Activated CD4-positive, alpha-beta T cell treated with anti-CD3 and anti-CD28 coated beads, Interleukin-2, amount 10 ng/mL, durations not matched to agents 24 days and 14 days (primary cell): ENCODE data around the gene TBC1D8. TPM values are rescaled to one million over a fixed set of nuclear protein-coding genes. Genes with fewer than 3 reads are reported as not detected.
A peak's percentile ranks its signal among the peaks of the same experiment; 100 is the strongest.
"Not testable (repeated sequence)": the region's sequence is repeated elsewhere in the genome, so short reads cannot be mapped to it uniquely, and the experiment has no call there.

ENCODE experiments used
- DNase-seq: peaks from one replicate; pipeline ENCODE4 v3.0.0; 2022
- H3K27ac Mint-ChIP-seq: one replicate; pipeline ENCODE4 v1.8.0; 2022; ENCODE audit warnings: mild to moderate bottlenecking, mixed read lengths
- H3K27me3 Mint-ChIP-seq: one replicate; pipeline ENCODE4 v1.8.0; 2022; ENCODE audit warnings: mixed read lengths
- H3K36me3 Mint-ChIP-seq: one replicate; pipeline ENCODE4 v1.8.0; 2022; ENCODE audit warnings: low read depth, mild to moderate bottlenecking, mixed read lengths
- H3K4me1 Mint-ChIP-seq: one replicate; pipeline ENCODE4 v1.8.0; 2021; ENCODE audit warnings: mixed read lengths
- H3K4me3 Mint-ChIP-seq: one replicate; pipeline ENCODE4 v1.8.0; 2022; ENCODE audit warnings: mild to moderate bottlenecking, moderate library complexity, mixed read lengths
- H3K9me3 Mint-ChIP-seq: one replicate; pipeline ENCODE4 v1.8.0; 2021; ENCODE audit warnings: mixed read lengths
- intact Hi-C: fragments of 100-400 bp; cut with micrococcal nuclease; formaldehyde crosslinking; loops from one replicate; pipeline ENCODE4 v1.15.1; 2023
- total RNA-seq: library from RNA; stranded (reverse); gene quantifications from 2 replicates; pipeline ENCODE4 v1.2.3, GENCODE V29; 2022

Gene TBC1D8
- total RNA-seq, 1 donor from 2014 or later = 1.4 TPM

DNA sequence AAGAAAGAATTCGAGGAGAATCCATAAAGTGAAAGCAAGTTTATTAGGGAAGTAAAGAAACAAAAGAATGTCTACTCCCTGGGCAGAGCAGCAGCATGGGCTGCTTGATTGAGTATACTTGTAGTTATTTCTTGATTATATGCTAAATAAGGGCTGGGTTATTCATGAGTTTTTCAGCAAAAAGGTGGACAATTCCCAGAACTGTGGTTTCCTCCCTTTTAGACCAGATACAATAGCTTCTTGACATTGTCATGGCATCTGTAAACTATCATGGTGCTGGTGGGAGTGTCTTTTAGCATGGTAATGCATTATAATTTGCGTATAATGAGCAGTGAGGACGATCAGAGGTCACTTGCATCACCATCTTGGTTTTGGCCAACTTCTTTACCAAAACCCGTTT, 25.6 kb upstream of the TBC1D8 start:
- DNase-seq = no peak
- Mint-ChIP-seq H3K4me1 (peaks cover 4% of the 10 kb centered on the region), H3K27me3 (no peaks in the 10 kb centered on the region), H3K4me3 (no peak overlapping the region), H3K36me3 (peaks cover 4% of the 10 kb centered on the region), H3K9me3 (peaks cover 6% of the 10 kb centered on the region), H3K27ac (no peak overlapping the region)
- intact Hi-C loops = no loop called here

DNA sequence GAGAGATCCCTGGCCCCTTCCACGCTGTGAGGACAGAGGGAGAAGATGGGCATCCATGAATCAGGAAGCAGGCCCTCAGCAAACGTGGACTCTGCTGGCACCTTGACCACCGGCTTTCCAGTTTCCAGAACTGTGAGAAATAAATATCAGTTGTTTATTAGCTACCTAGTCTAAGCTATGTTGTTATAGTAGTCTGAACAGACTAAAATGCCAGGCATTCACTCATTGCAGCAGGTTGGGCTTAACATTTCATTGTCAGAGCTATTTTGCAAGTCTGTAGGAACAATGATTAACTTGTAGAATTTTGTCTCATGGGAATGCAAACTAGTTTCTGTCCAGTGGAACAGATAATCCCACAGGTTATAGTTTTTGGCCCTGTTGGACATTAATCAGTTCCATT, 24.8 kb upstream of the TBC1D8 start:
- Mint-ChIP-seq H3K27me3 (no peaks in the 10 kb centered on the region), H3K9me3 (peaks cover 8% of the 10 kb centered on the region), H3K4me3 (no peak overlapping the region), H3K4me1 (peaks cover 4% of the 10 kb centered on the region), H3K36me3 (peaks cover 4% of the 10 kb centered on the region), H3K27ac (no peak overlapping the region)
- intact Hi-C loops = no loop called here
- no peak for DNase-seq

DNA sequence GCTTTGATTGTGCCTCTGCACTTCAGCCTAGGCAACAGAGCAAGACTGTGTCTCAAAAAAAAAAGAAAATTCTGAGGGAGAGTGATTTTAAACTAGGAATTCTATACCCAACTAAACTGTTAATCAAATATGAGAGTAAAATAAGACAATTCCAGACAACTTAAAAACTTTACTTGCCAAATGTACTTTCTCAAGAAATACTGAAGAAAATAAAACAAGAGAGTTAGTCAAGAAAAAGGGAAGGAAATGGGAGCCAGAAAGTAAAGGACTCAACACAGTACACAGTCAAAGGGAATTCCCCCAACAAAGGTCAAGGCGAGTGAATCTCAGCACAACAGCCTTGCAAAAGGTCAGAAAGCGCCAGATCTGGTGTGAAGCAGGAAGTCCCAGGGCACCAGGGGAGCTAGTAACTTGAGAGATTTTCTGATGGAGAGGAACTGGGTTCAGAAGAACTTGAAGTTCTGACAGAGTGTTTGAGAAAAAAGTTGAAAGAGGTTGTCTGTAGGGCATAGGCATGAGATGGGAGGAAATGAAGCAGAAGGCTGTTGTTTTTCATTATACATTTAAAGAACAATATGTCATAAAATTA, 22.6 kb upstream of the TBC1D8 start:
- peak; percentile 70 for DNase-seq

DNA sequence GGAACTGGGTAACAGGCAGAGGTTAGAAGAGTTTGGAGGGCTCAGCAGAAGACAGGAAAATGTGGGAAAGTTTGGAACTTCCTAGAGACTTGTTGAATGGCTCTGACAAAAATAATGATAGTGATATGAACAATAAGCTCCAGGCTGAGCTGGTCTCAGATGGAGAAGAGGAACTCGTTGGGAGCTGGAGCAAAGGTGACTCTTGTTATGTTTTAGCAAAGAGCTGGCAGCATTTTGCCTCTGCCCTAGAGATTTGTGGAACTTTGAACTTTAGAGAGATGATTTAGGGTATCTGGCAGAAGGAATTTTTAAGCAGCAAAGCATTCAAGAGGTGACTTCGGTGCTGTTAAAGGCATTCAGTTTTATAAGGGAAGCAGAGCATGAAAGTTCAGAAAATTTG, 18.6 kb upstream of the TBC1D8 start:
- H3K4me3 Mint-ChIP-seq, H3K27me3 Mint-ChIP-seq, H3K36me3 Mint-ChIP-seq, H3K4me1 Mint-ChIP-seq, H3K27ac Mint-ChIP-seq, DNase-seq, intact Hi-C loops: not testable (repeated sequence)
- peaks cover 17% of the 10 kb centered on the region for H3K9me3 Mint-ChIP-seq

More for the DNA sequence above, 22.6 kb upstream of the TBC1D8 start:
- H3K36me3 Mint-ChIP-seq = peaks cover 4% of the 10 kb centered on the region
- intact Hi-C loops = no loop called here
- no peaks in the 10 kb centered on the region for H3K27me3 Mint-ChIP-seq
- H3K27ac Mint-ChIP-seq = peak overlapping the region; percentile 71
- peaks cover 8% of the 10 kb centered on the region for H3K9me3 Mint-ChIP-seq
- H3K4me3 Mint-ChIP-seq = no peak overlapping the region
- H3K4me1 Mint-ChIP-seq = peaks cover 4% of the 10 kb centered on the region

DNA sequence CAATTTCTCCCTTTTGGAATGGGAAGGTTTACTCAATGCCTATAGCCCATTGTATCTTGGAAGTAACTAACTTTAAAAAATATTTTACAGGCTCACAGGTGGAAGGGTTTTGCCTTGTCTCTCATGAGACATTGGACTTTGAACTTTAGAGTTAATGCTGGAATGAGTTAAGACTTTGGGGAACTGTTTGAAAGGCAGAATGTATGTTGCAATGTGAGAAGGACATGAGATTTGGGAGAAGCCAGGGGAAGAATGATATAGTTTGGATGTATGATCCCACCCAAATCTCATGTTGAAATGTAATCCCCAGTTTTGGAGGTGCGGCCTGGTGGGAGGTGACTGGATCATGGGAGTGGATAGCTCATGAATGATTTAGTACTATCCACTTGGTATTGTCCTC, 17.5 kb upstream of the TBC1D8 start:
- intact Hi-C loops = no loop called here
- DNase-seq = no peak
- Mint-ChIP-seq H3K4me1 (peaks cover 5% of the 10 kb centered on the region), H3K27ac (no peak overlapping the region), H3K27me3 (no peaks in the 10 kb centered on the region), H3K36me3 (peaks cover 7% of the 10 kb centered on the region), H3K9me3 (peaks cover 21% of the 10 kb centered on the region), H3K4me3 (no peak overlapping the region)

DNA sequence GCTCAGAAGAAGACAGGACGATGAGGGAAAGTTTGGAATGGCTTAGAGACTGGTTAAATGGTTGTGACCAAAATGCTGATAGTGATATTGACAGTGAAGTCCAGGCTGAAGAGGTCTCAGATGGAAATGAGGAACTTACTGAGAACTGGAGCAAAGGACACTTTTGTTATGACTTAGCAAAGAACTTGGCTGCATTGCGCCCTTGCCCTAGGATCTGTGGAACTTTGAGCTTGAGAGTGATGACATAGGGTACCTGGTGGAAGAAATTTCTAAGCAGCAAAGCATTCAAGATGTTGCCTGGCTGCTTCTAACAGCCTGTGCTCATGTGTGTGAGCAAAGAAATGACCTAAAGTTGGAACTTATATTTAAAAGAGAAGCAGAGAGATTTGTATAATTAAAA, 16.4 kb upstream of the TBC1D8 start:
- peaks cover 21% of the 10 kb centered on the region for H3K9me3 Mint-ChIP-seq
- H3K36me3 Mint-ChIP-seq, DNase-seq, H3K4me3 Mint-ChIP-seq, intact Hi-C loops, H3K27ac Mint-ChIP-seq, H3K4me1 Mint-ChIP-seq, H3K27me3 Mint-ChIP-seq: not testable (repeated sequence)

DNA sequence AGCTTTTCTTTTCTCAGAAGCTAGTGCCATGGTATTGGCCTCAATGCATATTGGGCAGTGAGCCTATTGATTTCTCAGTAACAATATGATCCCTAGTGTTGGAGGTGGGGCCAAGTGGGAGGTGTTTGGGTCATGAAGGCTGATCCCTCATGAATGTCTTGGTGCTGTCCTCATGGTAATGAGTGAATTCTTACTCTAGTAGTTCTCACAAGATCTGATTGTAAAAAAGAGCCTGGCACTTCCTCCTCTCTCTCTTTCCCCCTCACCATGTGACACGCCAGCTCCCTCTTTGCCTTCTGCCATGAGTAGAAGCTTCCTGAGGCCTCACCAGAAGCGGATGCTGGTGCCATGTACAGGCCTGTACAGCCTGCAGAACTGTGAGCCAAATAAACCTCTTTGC, 12.8 kb upstream of the TBC1D8 start:
- Mint-ChIP-seq H3K27ac (no peak overlapping the region), H3K27me3 (no peaks in the 10 kb centered on the region), H3K4me3 (no peak overlapping the region), H3K9me3 (peaks cover 12% of the 10 kb centered on the region), H3K4me1 (peaks cover 4% of the 10 kb centered on the region), H3K36me3 (peaks cover 3% of the 10 kb centered on the region)
- no peak for DNase-seq
- intact Hi-C loops = no loop called here

DNA sequence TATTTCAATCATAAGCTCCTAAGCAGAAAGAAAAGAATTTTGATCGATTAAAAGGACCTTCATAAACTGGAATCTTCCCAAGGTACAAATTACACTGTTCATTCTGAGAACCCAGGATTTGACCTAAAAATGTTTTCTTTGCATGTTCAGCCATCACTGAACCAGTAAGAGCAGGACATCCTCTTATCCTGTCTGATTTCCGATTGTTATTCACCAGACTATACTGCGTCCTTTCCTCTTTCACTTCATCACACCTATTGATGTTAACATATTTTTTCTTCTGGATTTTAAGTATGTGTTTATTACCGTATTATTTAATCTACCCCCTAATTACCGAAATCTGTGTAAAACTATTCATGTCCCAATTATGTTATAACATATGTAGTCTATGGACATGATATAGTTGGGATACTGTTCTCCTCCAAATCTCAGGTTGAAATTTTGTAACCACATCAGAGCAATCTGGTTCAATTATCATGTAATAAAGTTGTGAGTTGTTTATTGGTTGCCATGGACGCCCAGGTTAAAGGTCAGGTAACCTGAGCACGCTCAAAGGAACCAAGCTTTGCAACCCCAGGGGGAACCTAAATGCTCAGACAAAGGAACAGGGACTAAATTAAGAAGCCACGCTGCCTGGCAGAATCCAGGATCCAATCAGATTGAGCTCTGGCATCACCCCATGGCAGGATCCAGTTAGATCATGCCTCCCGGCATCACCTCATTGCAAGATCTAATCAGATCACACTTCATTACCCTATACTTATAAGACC, 11.6 kb upstream of the TBC1D8 start:
- intact Hi-C loops = no loop called here
- Mint-ChIP-seq H3K4me1 (peaks cover 4% of the 10 kb centered on the region), H3K36me3 (peaks cover 3% of the 10 kb centered on the region), H3K27ac (no peak overlapping the region), H3K27me3 (no peaks in the 10 kb centered on the region), H3K4me3 (no peak overlapping the region), H3K9me3 (peaks cover 12% of the 10 kb centered on the region)
- DNase-seq = no peak

DNA sequence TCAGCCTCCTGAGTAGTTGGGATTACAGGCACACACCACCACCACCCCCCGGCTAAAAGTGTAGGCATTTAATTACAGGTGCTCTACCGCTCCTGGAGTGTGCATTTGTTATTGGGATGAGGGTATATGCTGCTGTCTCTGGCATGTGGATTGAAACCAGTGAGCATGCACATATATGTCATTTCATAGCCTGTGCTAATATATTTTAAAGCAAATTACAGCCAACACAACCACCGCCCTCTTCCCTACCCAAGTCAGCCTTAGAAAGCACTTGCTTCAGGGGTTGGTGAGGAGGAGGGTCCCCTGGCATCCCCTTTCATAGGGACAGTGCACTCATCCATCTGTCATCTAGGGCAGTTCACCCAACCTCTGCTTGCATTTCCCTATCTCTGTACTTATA, 10.5 kb upstream of the TBC1D8 start:
- no peak overlapping the region for H3K27ac Mint-ChIP-seq
- DNase-seq = no peak
- intact Hi-C loops = no loop called here
- H3K4me1 Mint-ChIP-seq = peaks cover 4% of the 10 kb centered on the region
- H3K27me3 Mint-ChIP-seq = no peaks in the 10 kb centered on the region
- peaks cover 7% of the 10 kb centered on the region for H3K9me3 Mint-ChIP-seq
- no peaks in the 10 kb centered on the region for H3K36me3 Mint-ChIP-seq
- H3K4me3 Mint-ChIP-seq = no peak overlapping the region

DNA sequence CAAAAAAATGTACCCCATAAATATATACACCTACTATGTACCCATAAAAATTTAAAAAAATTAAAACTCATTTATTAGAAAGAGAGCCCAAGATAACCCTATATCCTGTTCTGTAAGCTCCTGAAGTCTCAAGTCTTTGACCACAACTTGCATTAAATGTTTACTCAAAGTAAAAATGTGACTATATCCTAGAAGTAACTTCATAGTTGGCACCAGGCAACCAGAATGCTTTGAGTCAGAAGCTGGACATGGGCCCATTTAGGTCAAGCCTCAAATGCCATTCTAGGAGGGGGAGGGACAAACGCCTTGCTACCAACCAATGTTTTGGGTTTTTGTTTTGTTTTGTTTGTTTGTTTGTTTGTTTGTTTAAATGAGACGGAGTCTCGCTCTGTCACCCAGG, 9.3 kb upstream of the TBC1D8 start:
- peaks cover 4% of the 10 kb centered on the region for H3K9me3 Mint-ChIP-seq
- no peak for DNase-seq
- no peaks in the 10 kb centered on the region for H3K27me3 Mint-ChIP-seq
- H3K4me3 Mint-ChIP-seq = no peak overlapping the region
- H3K4me1 Mint-ChIP-seq = no peaks in the 10 kb centered on the region
- intact Hi-C loops = no loop called here
- H3K27ac Mint-ChIP-seq = no peak overlapping the region
- H3K36me3 Mint-ChIP-seq = no peaks in the 10 kb centered on the region

DNA sequence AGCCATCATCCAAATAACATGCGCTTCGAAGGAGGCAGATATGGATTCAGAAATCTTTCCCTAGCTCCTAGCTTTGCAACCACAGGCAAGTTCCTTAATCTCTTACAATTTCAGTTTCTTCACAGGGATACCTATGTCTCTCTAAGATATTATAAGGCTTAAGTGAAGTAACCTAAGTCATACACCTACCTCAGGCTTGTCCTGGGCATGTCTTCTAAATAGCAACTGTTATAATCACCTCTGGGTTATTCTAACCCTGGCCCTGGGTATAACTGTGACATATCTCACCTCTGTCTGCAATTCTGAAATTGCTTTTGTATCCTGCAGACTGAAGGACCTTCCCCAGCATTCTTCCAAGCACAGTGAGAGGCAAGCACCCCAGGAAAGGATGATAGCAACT, 8.3 kb upstream of the TBC1D8 start:
- Mint-ChIP-seq H3K27me3 (peaks cover 8% of the 10 kb centered on the region), H3K9me3 (peaks cover 4% of the 10 kb centered on the region), H3K4me3 (no peak overlapping the region), H3K36me3 (no peaks in the 10 kb centered on the region), H3K4me1 (no peaks in the 10 kb centered on the region), H3K27ac (no peak overlapping the region)
- DNase-seq = no peak
- intact Hi-C loops = no loop called here

DNA sequence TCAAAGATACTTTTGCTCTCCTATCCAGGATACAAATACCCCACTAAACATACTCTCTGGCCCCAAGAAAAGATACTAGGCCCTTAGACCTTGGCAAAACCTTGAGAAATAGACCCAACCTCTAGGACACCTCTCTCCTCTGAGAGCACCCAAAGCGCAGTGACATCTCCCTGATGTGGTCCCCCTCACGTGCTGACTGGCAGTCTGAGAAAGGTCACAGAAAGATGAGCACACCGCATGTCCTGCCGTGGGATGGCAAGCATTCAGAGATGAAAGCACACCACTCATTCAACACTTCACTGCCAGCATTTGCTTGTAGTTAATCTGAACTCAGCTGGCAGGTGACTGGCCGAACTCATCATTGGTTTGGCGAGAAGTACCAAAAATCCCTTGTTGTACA, 6.1 kb upstream of the TBC1D8 start:
- no peak for DNase-seq
- Mint-ChIP-seq H3K9me3 (no peaks in the 10 kb centered on the region), H3K27me3 (peaks cover 30% of the 10 kb centered on the region), H3K27ac (no peak overlapping the region), H3K36me3 (no peaks in the 10 kb centered on the region), H3K4me3 (no peak overlapping the region), H3K4me1 (peaks cover 6% of the 10 kb centered on the region)
- intact Hi-C loops = no loop called here

DNA sequence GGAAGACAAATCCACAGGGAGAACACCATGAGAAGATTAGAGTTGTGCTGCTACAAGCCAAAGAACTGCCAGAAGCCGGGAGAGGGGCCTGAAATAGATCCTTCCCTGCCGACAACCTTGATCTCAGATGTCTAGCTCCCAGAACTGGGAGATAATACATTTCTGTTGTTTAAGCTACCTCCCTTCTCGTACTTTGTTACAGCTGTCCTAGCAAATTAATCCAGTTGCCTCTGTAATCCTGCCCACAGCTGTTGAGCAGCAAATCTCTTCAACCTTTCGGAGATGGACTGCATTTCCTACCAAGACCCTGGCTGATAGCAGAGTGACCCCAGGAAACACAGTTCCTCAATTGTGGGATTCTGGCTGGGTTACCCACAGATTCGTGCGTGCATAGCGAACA, 2.6 kb upstream of the TBC1D8 start:
- Mint-ChIP-seq H3K4me1 (peaks cover 17% of the 10 kb centered on the region), H3K27ac (no peak overlapping the region), H3K36me3 (no peaks in the 10 kb centered on the region), H3K4me3 (no peak overlapping the region), H3K27me3 (peaks cover 55% of the 10 kb centered on the region), H3K9me3 (no peaks in the 10 kb centered on the region)
- intact Hi-C loops = loop anchor here (5.0 kb wide), 2 partner anchors 151 to 154 kb away; partner anchors contain the start of genes RNF149 and RPL31
- DNase-seq = no peak

DNA sequence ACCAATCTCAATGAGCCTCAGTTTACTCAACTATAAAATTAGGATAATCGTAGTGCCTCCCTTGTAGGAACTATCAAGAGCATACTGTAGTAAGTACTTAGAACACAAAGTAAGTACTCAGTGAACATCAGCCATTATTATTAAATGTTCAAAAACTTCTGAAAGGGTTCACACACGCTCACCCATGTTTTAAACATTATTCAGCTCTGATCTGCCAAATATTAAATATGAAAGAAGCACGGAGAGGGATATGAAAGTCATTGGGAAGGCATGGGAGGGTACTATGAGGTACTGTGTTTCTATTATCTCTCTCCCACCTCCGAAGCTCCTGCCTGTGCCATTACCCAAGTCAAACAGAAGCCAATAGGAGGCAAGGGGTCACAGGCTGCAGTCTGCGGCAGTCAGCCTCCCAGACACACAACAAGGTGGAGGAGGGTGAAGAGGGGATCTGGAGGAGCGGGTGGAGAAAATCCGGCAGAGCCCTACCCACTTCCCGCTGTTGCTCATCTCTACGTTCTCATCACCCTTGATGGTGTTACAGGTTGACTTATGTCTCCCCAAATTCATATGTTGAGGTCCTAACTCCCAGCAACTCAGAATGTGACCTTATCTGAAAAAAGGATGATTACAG, 2.0 kb upstream of the TBC1D8 start:
- peaks cover 61% of the 10 kb centered on the region for H3K27me3 Mint-ChIP-seq
- DNase-seq = no peak
- H3K4me1 Mint-ChIP-seq = peaks cover 17% of the 10 kb centered on the region
- H3K4me3 Mint-ChIP-seq = no peak overlapping the region
- intact Hi-C loops = loop anchor here (5.0 kb wide), 2 partner anchors 151 to 154 kb away; partner anchors contain the start of genes RNF149 and RPL31
- no peaks in the 10 kb centered on the region for H3K36me3 Mint-ChIP-seq
- no peaks in the 10 kb centered on the region for H3K9me3 Mint-ChIP-seq
- H3K27ac Mint-ChIP-seq = no peak overlapping the region
